Naive thymus-derived CD4-positive, alpha-beta T cell (primary cell): ENCODE results near the gene ARHGEF26. TPM values are rescaled to one million over a fixed set of nuclear protein-coding genes. Genes with fewer than 3 reads are reported as not detected.

Experiments
- ATAC-seq: fragments of 150-1000 bp; cut with Tn5 transposase; 2 replicates; pipeline ENCODE4 v1.10.0; 2021; ENCODE audit warnings: mild to moderate bottlenecking, moderate library complexity
- CTCF ChIA-PET: fragments of 350-600 bp; sonication (Branson Sonifier 250); formaldehyde crosslinking; loops from one replicate; lab custom pipeline; 2021; ENCODE audit warnings: antibody characterized with exemption; lab: Charles Lee
- POLR2A ChIA-PET: fragments of 350-600 bp; sonication (Branson Sonifier 250); formaldehyde crosslinking; loops from one replicate; lab custom pipeline; 2021; ENCODE audit warnings: antibody characterized with exemption, inconsistent platforms; lab: Charles Lee
- DNase-seq, 9 donors: peaks; one replicate each; pipeline versions ENCODE4 v3.0.0 to v3.0.0-alpha.2; 2020 to 2022; ENCODE audit warnings: mixed read lengths in 1 of 9
- H3K27ac ChIP-seq: one replicate; pipeline ENCODE4 v1.7.0; 2013; ENCODE audit warnings: mild to moderate bottlenecking, low read depth, low read length, moderate library complexity
- H3K27me3 ChIP-seq, 2 donors: one replicate each; pipeline ENCODE4 v1.7.0; 2013; ENCODE audit warnings: low read length in 2 of 2, mild to moderate bottlenecking in 2 of 2, moderate library complexity in 2 of 2; ENCODE audit not compliant: control insufficient read depth in 2 of 2, insufficient read depth in 2 of 2
- H3K36me3 ChIP-seq, 3 experiments: 1 replicate in 2 of 3; 2 replicates in 1 of 3; pipeline ENCODE4 v1.7.0; 2013; ENCODE audit warnings: low read length in 3 of 3, mild to moderate bottlenecking in 3 of 3, moderate library complexity in 1 of 3; ENCODE audit not compliant: insufficient read depth in 3 of 3, control insufficient read depth in 2 of 3
- H3K4me1 ChIP-seq, 2 donors: one replicate each; pipeline ENCODE4 v1.7.0; 2013; ENCODE audit warnings: low read length in 2 of 2, mild to moderate bottlenecking in 2 of 2, moderate library complexity in 1 of 2; ENCODE audit not compliant: control insufficient read depth in 2 of 2, insufficient read depth in 2 of 2
- H3K4me3 ChIP-seq: 2 replicates; pipeline ENCODE4 v1.7.0; 2013; ENCODE audit warnings: mild to moderate bottlenecking, low read length
- H3K9me3 ChIP-seq, 3 experiments: 1 replicate in 2 of 3; 2 replicates in 1 of 3; pipeline ENCODE4 v1.7.0; 2013; ENCODE audit warnings: low read length in 3 of 3; ENCODE audit not compliant: control insufficient read depth in 2 of 3
- H3K27ac Mint-ChIP-seq, 9 donors: one replicate each; pipeline ENCODE4 v1.8.0; 2020 to 2022; ENCODE audit warnings: mixed read lengths in 9 of 9, mild to moderate bottlenecking in 8 of 9, moderate library complexity in 5 of 9, inconsistent platforms in 2 of 9
- H3K27me3 Mint-ChIP-seq, 5 donors: one replicate each; pipeline ENCODE4 v1.8.0; 2021 to 2022; ENCODE audit warnings: mixed read lengths in 5 of 5, mild to moderate bottlenecking in 1 of 5
- H3K36me3 Mint-ChIP-seq, 5 donors: one replicate each; pipeline ENCODE4 v1.8.0; 2020 to 2022; ENCODE audit warnings: mixed read lengths in 5 of 5, mild to moderate bottlenecking in 3 of 5, inconsistent platforms in 1 of 5
- H3K4me1 Mint-ChIP-seq, 7 donors: one replicate each; pipeline ENCODE4 v1.8.0; 2020 to 2022; ENCODE audit warnings: mixed read lengths in 7 of 7, mild to moderate bottlenecking in 3 of 7, inconsistent platforms in 1 of 7
- H3K4me3 Mint-ChIP-seq, 10 donors: one replicate each; pipeline ENCODE4 v1.8.0; 2020 to 2022; ENCODE audit warnings: mild to moderate bottlenecking in 10 of 10, mixed read lengths in 10 of 10, moderate library complexity in 6 of 10, inconsistent platforms in 2 of 10
- H3K9me3 Mint-ChIP-seq, 11 donors: one replicate each; pipeline ENCODE4 v1.8.0; 2020 to 2022; ENCODE audit warnings: mixed read lengths in 11 of 11, mild to moderate bottlenecking in 4 of 11, inconsistent platforms in 1 of 11, moderate library complexity in 1 of 11
- intact Hi-C, 2 donors: fragments of 100-400 bp; cut with micrococcal nuclease; formaldehyde crosslinking; loops; one replicate each; pipeline ENCODE4 v1.15.1; 2023
- polyA plus RNA-seq, 2 donors: library from polyadenylated mRNA; unstranded; fragments of 300-500 nt; fragmentation: Illumina TruSeq; gene quantifications; one replicate each; pipeline ENCODE4 v1.2.3, GENCODE V29; 2021
- total RNA-seq, 6 experiments: library from RNA in 5 of 6; stranded (reverse) in 5 of 6; gene quantifications; 1 replicate in 5 of 6; 2 replicates in 1 of 6; pipeline ENCODE4 v1.2.3 and lab custom pipeline; 2021 to 2026

ARHGEF26 gene
- total and polyA plus RNA-seq, 7 experiments from 2014 or later: 0.08 to 0.35 (median 0.12) TPM; not detected in 3

DNA sequence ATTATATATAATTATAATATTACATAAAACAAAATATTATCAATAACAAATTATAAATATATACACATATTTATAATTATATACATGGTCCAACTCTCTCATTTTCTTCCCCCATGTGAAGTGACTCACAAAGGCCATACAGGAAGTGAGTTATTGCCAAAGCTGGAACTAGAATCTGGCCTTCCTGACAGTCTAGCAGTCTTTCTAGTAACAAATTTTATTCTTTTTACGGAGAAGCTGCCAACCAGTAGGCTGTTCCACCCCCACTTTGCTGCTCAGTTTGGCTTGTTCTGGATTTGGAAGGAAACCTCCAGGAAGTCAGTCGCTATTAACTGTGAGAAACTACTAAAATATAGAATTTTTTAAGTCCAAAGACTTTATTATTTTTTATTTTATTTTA lies 123.5 kb downstream of the ARHGEF26 start:
- ATAC-seq: no peak
- Histone ChIP-seq H3K9me3 (no peaks in the 10 kb centered on the region), H3K4me1 (no peaks in the 10 kb centered on the region), H3K27ac (no peak overlapping the region), H3K27me3 (no peaks in the 10 kb centered on the region), H3K4me3 (no peak overlapping the region), H3K36me3 (peaks cover 0 to 4% (median 0%) of the 10 kb centered on the region in 3 experiments)
- CTCF ChIA-PET: no interaction called here
- H3K4me1 Mint-ChIP-seq: peaks cover 0 to 3% (median 0%) of the 10 kb centered on the region in 7 donors
- H3K27me3 Mint-ChIP-seq: peaks cover 0 to 1% (median 0%) of the 10 kb centered on the region in 5 donors
- no peak for DNase-seq
- H3K9me3 Mint-ChIP-seq: peaks cover 0 to 5% (median 0%) of the 10 kb centered on the region in 11 donors
- H3K27ac Mint-ChIP-seq: no peak overlapping the region
- H3K36me3 Mint-ChIP-seq: peaks cover 7 to 26% (median 15%) of the 10 kb centered on the region in 5 donors
- no peak overlapping the region for H3K4me3 Mint-ChIP-seq
- POLR2A ChIA-PET: no interaction called here
- intact Hi-C loops: no loop called here

DNA sequence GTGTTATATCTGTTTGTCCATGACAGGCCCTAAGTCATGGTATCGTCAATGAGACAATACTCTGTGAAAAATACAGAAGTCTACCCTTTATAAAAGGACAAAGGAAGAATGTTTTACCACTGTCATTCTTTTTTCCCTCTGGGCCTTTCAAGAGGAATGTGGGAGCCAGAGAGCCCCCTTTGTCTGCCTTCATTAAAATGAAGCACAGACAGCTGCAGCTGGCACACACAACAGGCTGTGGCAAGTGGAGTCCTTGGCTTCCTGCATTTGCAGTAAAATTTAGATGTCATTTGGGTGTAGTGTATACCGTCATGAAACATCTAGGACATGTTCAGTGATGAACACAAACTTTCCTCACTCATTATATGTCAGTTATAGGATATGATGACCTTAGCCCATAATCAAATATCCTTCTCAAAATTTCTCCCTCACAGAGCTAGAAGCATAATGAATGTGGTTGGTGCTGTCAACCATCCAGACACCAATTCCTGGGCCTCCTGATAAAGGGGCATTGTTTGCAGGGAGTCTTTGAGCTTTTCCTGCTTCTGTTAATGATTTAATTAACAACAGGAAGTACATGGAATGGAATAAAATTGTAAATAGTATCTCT lies 126.7 kb downstream of the ARHGEF26 start:
- Mint-ChIP-seq H3K4me1 (peaks cover 0 to 3% (median 1%) of the 10 kb centered on the region in 7 donors), H3K27ac (peak overlapping the region in 1 of 9 donors; percentile 24), H3K27me3 (no peaks in the 10 kb centered on the region), H3K4me3 (no peak overlapping the region), H3K9me3 (peaks cover 0 to 5% (median 0%) of the 10 kb centered on the region in 11 donors), H3K36me3 (peaks cover 18 to 49% (median 26%) of the 10 kb centered on the region in 5 donors)
- H3K27me3 ChIP-seq: no peaks in the 10 kb centered on the region
- no peaks in the 10 kb centered on the region for H3K9me3 ChIP-seq
- intact Hi-C loops: no loop called here
- no peak for ATAC-seq
- ChIA-PET CTCF (interaction anchor here (0.5 kb wide), 1 partner anchor 1079 kb away, joined by 3 read pairs; no protein-coding TSS in a partner anchor), POLR2A (no interaction called here)
- no peak overlapping the region for H3K27ac ChIP-seq
- H3K36me3 ChIP-seq: peaks cover 0 to 4% (median 0%) of the 10 kb centered on the region in 3 experiments
- H3K4me3 ChIP-seq: no peak overlapping the region
- no peak for DNase-seq
- no peaks in the 10 kb centered on the region for H3K4me1 ChIP-seq

DNA sequence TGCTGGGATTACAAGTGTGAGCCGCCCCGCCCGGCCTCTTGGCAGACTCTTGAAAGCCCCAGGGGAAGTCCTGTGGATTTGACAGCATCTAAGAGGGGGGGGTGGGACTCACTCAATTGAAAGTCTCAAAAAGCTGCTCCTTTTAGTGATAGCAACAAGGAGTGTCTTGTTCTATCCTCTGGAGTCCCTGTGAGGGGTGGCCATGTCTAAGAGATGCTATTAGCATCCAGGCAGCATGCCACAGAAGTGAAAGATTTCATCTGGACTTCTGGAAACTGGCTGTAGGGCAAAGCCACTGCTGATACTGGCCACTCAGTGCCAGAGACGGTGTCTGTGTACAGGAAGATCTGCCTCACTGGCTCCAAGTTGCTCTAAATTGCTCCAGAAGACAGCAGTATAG lies 129.1 kb downstream of the ARHGEF26 start:
- CTCF ChIA-PET: no interaction called here

DNA sequence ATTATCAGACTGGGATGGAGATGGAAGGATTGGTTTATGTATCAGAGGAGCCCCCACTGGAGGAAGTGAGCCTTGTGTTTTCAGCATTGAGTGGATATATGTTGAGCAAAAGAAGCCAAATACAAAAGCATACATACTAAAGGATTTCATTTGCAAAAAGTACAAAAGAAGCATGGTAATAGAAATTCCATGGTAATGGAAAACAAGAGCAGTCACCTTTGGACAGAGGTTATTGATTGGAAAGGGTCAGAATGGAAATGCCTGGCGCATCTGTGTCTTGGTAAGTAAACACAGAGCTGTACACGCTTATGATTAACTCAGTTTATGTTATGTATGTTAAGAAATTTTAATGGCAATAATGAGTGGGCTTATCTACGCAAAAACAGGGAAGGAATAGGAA lies 130.4 kb downstream of the ARHGEF26 start:
- POLR2A ChIA-PET: no interaction called here
- H3K36me3 ChIP-seq: peaks cover 0 to 21% (median 0%) of the 10 kb centered on the region in 3 experiments
- intact Hi-C loops: loop anchor here (2.0 to 10.0 kb wide), 7 partner anchors 127 to 1225 kb away; partner anchors contain the start of gene ARHGEF26 (in 1 of the 2)
- H3K27ac ChIP-seq: no peak overlapping the region
- no peaks in the 10 kb centered on the region for H3K27me3 Mint-ChIP-seq
- H3K36me3 Mint-ChIP-seq: peaks cover 25 to 63% (median 32%) of the 10 kb centered on the region in 5 donors
- H3K27me3 ChIP-seq: no peaks in the 10 kb centered on the region
- H3K4me3 ChIP-seq: no peak overlapping the region
- peak overlapping the region in 1 of 9 donors; percentile 3 for H3K27ac Mint-ChIP-seq
- CTCF ChIA-PET: interaction anchor here (2.3 kb wide), 1 partner anchor 1222 kb away, joined by 8 read pairs; no protein-coding TSS in a partner anchor
- DNase-seq (no peak), ATAC-seq (no peak)
- no peaks in the 10 kb centered on the region for H3K4me1 ChIP-seq
- no peak overlapping the region for H3K4me3 Mint-ChIP-seq
- peaks cover 0 to 5% (median 2%) of the 10 kb centered on the region in 7 donors for H3K4me1 Mint-ChIP-seq
- no peaks in the 10 kb centered on the region for H3K9me3 ChIP-seq
- H3K9me3 Mint-ChIP-seq: peaks cover 0 to 2% (median 0%) of the 10 kb centered on the region in 11 donors

More for the DNA sequence above, 129.1 kb downstream of the ARHGEF26 start:
- Histone ChIP-seq H3K27me3 (no peaks in the 10 kb centered on the region), H3K9me3 (no peaks in the 10 kb centered on the region), H3K36me3 (peaks cover 0 to 16% (median 0%) of the 10 kb centered on the region in 3 experiments), H3K4me3 (no peak overlapping the region), H3K27ac (no peak overlapping the region), H3K4me1 (no peaks in the 10 kb centered on the region)
- Mint-ChIP-seq H3K4me1 (peaks cover 0 to 5% (median 2%) of the 10 kb centered on the region in 7 donors), H3K9me3 (peaks cover 0 to 5% (median 0%) of the 10 kb centered on the region in 11 donors), H3K36me3 (peaks cover 24 to 60% (median 27%) of the 10 kb centered on the region in 5 donors), H3K27me3 (no peaks in the 10 kb centered on the region), H3K27ac (no peak overlapping the region), H3K4me3 (no peak overlapping the region)
- POLR2A ChIA-PET: no interaction called here
- no peak for DNase-seq
- ATAC-seq: no peak
- intact Hi-C loops: loop anchor here (5.0 to 10.0 kb wide), 5 partner anchors 125 to 1208 kb away; partner anchors contain the start of gene ARHGEF26 (in 1 of the 2)

DNA sequence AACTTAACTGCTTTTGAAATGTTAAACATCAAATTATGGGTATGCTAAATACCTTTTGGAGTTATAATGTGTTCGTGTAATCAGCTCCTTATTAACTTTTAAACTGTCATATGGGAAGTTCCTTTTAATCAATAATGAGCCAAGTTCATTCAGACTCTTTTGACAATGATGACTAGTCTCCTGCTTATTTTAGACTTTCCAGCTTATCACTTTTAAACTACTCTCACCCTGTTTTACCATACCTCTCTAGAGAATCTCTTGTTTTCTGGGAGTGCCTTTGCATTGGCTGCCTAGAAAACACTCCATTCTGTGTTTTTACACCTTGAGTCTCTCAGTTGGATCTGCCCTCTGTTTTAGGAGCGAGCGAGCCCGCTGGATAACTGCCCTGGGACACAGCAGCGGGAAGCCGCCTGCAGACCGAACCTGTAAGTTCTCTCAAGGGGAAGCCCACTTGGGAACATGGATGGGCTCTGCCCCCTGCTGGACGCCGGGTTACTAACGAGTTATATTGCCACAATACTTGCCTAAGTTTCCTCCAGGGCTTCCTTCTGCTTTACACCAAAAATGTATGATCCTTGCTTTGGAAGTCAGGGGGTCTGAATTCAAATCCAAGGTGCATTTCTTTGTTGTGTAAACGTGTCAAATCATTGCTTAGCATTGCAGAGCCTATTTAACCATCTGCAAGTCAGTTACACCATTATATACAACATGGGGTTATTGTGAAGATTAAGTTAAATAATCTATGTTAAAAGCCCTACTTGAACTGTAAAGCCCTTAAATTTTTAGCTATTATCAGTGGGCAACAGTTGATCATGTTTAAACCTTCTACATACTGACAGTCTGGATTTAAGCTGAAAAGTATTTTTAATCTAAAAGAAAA lies 131.8 kb downstream of the ARHGEF26 start:
- no peaks in the 10 kb centered on the region for H3K9me3 ChIP-seq
- H3K27me3 Mint-ChIP-seq: no peaks in the 10 kb centered on the region
- no peak overlapping the region for H3K4me3 Mint-ChIP-seq
- ChIA-PET POLR2A (interaction anchor here (0.6 to 0.7 kb wide), 2 partner anchors 11 kb away, joined by 3 to 5 read pairs; no protein-coding TSS in a partner anchor), CTCF (interaction anchor here (0.5 to 2.3 kb wide), 4 partner anchors 214 to 1228 kb away, joined by 4 to 8 read pairs (median 6); no protein-coding TSS in a partner anchor)
- H3K4me1 ChIP-seq: no peaks in the 10 kb centered on the region
- no peak overlapping the region for H3K27ac ChIP-seq
- peak; percentile 16 to 67 (median 49) for DNase-seq
- intact Hi-C loops: loop anchor here (1.0 to 10.0 kb wide), 10 partner anchors 128 to 1227 kb away; partner anchors contain the start of gene ARHGEF26 (in 1 of the 2)
- no peaks in the 10 kb centered on the region for H3K9me3 Mint-ChIP-seq
- peaks cover 0 to 24% (median 6%) of the 10 kb centered on the region in 3 experiments for H3K36me3 ChIP-seq
- peaks cover 19 to 65% (median 28%) of the 10 kb centered on the region in 5 donors for H3K36me3 Mint-ChIP-seq
- peak overlapping the region in 1 of 9 donors; percentile 48 for H3K27ac Mint-ChIP-seq
- peaks cover 0 to 5% (median 0%) of the 10 kb centered on the region in 7 donors for H3K4me1 Mint-ChIP-seq
- no peak overlapping the region for H3K4me3 ChIP-seq
- peak; percentile 84 for ATAC-seq
- no peaks in the 10 kb centered on the region for H3K27me3 ChIP-seq

DNA sequence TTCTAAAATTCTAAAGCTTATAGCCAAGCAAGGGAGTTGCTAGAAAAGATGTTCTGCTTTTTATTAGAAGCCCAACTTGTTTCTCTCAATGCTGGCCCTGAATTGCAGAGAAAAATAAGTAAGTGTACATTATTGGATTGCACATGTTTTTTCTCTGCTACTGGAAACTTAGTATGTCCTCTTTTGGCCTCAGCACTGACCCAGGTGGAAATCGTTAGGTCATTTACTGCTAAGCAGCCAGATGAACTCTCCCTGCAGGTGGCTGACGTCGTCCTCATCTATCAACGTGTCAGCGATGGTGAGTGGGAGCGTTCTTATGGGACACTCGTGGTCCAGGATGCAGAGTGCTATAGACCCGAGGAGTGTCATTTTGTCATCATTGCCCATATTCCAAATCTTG lies 133.3 kb downstream of the ARHGEF26 start:
- peaks cover 20 to 70% (median 36%) of the 10 kb centered on the region in 5 donors for H3K36me3 Mint-ChIP-seq
- DNase-seq: no peak
- Histone ChIP-seq H3K9me3 (no peaks in the 10 kb centered on the region), H3K4me1 (no peaks in the 10 kb centered on the region), H3K4me3 (no peak overlapping the region), H3K36me3 (peaks cover 6 to 37% (median 9%) of the 10 kb centered on the region in 3 experiments), H3K27ac (no peak overlapping the region), H3K27me3 (no peaks in the 10 kb centered on the region)
- no peaks in the 10 kb centered on the region for H3K27me3 Mint-ChIP-seq
- ChIA-PET CTCF (interaction anchor here (1.3 to 1.4 kb wide), 2 partner anchors 1228 to 1230 kb away, joined by 4 to 5 read pairs; no protein-coding TSS in a partner anchor), POLR2A (no interaction called here)
- no peak overlapping the region for H3K27ac Mint-ChIP-seq
- ATAC-seq: no peak
- H3K4me1 Mint-ChIP-seq: peaks cover 0 to 7% (median 3%) of the 10 kb centered on the region in 7 donors
- no peak overlapping the region for H3K4me3 Mint-ChIP-seq
- intact Hi-C loops: loop anchor here (5.0 to 10.0 kb wide), 5 partner anchors 130 to 1212 kb away; partner anchors contain the start of gene ARHGEF26 (in 1 of the 2)
- H3K9me3 Mint-ChIP-seq: no peaks in the 10 kb centered on the region
